ENCODE results near the gene DOK5. TPM values are rescaled to one million over a fixed set of nuclear protein-coding genes. Genes with fewer than 3 reads are reported as not detected.

The DOK5 gene
- total and polyA plus RNA-seq, 5 donors from 2014 or later = 0.11 to 0.36 (median 0.26) TPM; not detected in 2

DNA sequence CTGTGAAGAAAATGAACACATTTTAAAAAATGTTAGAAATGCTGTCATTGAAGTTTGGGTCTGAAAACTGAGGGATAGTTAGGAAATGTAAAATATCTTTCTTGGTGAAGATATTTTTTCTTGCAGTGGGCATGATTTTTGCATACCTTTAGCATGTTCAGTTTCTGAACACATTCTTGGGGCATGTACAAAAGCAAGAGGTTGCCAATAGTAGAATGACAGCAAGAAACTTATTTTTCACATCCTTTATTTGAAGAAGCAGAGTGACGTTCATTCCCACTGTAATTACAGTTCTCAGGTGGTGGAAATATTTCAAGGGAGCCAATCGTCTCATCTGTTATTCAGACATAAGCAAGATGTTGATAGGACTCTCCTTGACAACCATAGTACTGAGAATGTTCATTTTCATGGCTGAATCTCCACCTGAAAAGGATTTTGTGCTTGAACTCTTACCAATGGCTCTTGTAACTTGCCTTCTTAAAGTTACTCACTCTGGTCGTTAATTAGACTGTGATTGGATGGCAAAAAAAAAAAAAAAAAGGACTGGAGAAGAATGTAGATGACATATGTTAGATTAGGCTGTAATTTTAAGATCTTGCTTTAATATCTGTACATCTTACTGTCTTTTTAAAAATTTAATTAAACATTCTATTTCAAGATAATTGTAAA, 74.4 kb downstream of the DOK5 start:
- Mint-ChIP-seq H3K27ac (no peak overlapping the region), H3K36me3 (no peaks in the 10 kb centered on the region), H3K4me1 (no peaks in the 10 kb centered on the region), H3K4me3 (no peak overlapping the region), H3K27me3 (no peaks in the 10 kb centered on the region), H3K9me3 (peaks cover 0 to 5% (median 0%) of the 10 kb centered on the region in 7 donors)
- H3K27ac ChIP-seq (ENCODE audit: insufficient read depth, low read length, poor library complexity, severe bottlenecking) = no peak overlapping the region
- no peaks in the 10 kb centered on the region for H3K36me3 ChIP-seq (ENCODE audit: control insufficient read depth, insufficient read depth, low read length)
- ATAC-seq (ENCODE audit: low read depth in 2 of 2) = no peak
- no peak for DNase-seq
- H3K9me3 ChIP-seq (ENCODE audit: control insufficient read depth in 2 of 2, low read length in 2 of 2) = no peaks in the 10 kb centered on the region
- no peaks in the 10 kb centered on the region for H3K4me1 ChIP-seq (ENCODE audit: control insufficient read depth, insufficient read depth, low read length, poor library complexity, severe bottlenecking)
- H3K4me3 ChIP-seq (ENCODE audit: low read depth, low read length) = no peak overlapping the region
- no peaks in the 10 kb centered on the region for H3K27me3 ChIP-seq (ENCODE audit: control insufficient read depth, insufficient read depth, low read length)

DNA sequence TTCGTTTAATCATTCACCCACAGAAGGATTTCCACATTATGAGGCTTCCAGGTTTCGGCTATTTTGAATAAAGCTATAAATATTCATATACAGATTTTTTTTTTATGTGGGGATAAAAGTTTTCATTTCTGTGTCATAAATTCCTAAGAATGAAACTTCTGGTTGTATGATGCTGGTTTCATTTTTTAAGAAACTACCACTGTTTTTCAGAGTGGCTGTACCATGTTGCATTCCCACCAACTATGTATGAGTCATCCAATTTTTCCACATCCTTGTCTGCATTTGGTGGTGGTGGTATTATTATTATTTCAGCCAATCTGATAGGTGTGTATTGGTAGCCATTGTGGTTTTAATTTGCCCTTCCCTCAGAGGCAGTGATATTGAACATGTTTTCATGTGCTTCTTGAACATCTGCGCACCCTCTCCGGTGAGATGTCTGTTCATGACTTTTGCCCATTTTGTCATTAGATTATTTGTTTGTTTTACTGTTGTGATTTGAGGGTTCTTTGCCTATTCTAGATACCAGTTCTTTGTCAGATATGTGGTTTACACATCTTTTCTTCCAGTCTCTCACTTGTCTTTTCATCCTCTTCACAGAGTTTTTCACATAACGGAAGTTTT, 75.5 kb downstream of the DOK5 start:
- Histone ChIP-seq H3K4me1 (ENCODE audit: control insufficient read depth, insufficient read depth, low read length, poor library complexity, severe bottlenecking) (no peaks in the 10 kb centered on the region), H3K4me3 (ENCODE audit: low read depth, low read length) (no peak overlapping the region), H3K27me3 (ENCODE audit: control insufficient read depth, insufficient read depth, low read length) (no peaks in the 10 kb centered on the region), H3K9me3 (ENCODE audit: control insufficient read depth in 2 of 2, low read length in 2 of 2) (no peaks in the 10 kb centered on the region), H3K36me3 (ENCODE audit: control insufficient read depth, insufficient read depth, low read length) (no peaks in the 10 kb centered on the region), H3K27ac (ENCODE audit: insufficient read depth, low read length, poor library complexity, severe bottlenecking) (no peak overlapping the region)
- H3K36me3 Mint-ChIP-seq = no peaks in the 10 kb centered on the region
- H3K4me1 Mint-ChIP-seq = no peaks in the 10 kb centered on the region
- H3K9me3 Mint-ChIP-seq = peaks cover 0 to 5% (median 0%) of the 10 kb centered on the region in 7 donors
- H3K27ac Mint-ChIP-seq = no peak overlapping the region
- DNase-seq (no peak), ATAC-seq (ENCODE audit: low read depth in 2 of 2) (no peak)
- H3K27me3 Mint-ChIP-seq = peaks cover 4% of the 10 kb centered on the region
- H3K4me3 Mint-ChIP-seq = no peak overlapping the region

- no peaks in the 10 kb centered on the region for H3K4me1 Mint-ChIP-seq
Observed at GRCh38 chr20:54554006-54554405, 78.6 kb downstream of the DOK5 start.

GRCh38 chr20:54555150-54555549, 79.8 kb downstream of the DOK5 start:
- no peak for ATAC-seq (ENCODE audit: low read depth in 2 of 2)

More at GRCh38 chr20:54554006-54554405, 78.6 kb downstream of the DOK5 start:
- DNase-seq (no peak), ATAC-seq (ENCODE audit: low read depth in 2 of 2) (no peak)
- no peaks in the 10 kb centered on the region for H3K36me3 ChIP-seq (ENCODE audit: control insufficient read depth, insufficient read depth, low read length)
- no peak overlapping the region for H3K27ac Mint-ChIP-seq
- peaks cover 4% of the 10 kb centered on the region for H3K27me3 Mint-ChIP-seq
- H3K9me3 ChIP-seq (ENCODE audit: control insufficient read depth in 2 of 2, low read length in 2 of 2) = no peaks in the 10 kb centered on the region
- no peak overlapping the region for H3K27ac ChIP-seq (ENCODE audit: insufficient read depth, low read length, poor library complexity, severe bottlenecking)
- no peak overlapping the region for H3K4me3 ChIP-seq (ENCODE audit: low read depth, low read length)
- H3K4me3 Mint-ChIP-seq = peak overlapping the region in 1 of 4 donors; percentile 54
- H3K4me1 ChIP-seq (ENCODE audit: control insufficient read depth, insufficient read depth, low read length, poor library complexity, severe bottlenecking) = no peaks in the 10 kb centered on the region
- peaks cover 0 to 5% (median 0%) of the 10 kb centered on the region in 7 donors for H3K9me3 Mint-ChIP-seq
- H3K27me3 ChIP-seq (ENCODE audit: control insufficient read depth, insufficient read depth, low read length) = no peaks in the 10 kb centered on the region
- no peaks in the 10 kb centered on the region for H3K36me3 Mint-ChIP-seq

GRCh38 chr20:54556406-54556805, 81.0 kb downstream of the DOK5 start:
- no peaks in the 10 kb centered on the region for H3K4me1 ChIP-seq (ENCODE audit: control insufficient read depth, insufficient read depth, low read length, poor library complexity, severe bottlenecking)
- no peaks in the 10 kb centered on the region for H3K4me1 Mint-ChIP-seq
- H3K4me3 Mint-ChIP-seq = no peak overlapping the region
- H3K9me3 ChIP-seq (ENCODE audit: control insufficient read depth in 2 of 2, low read length in 2 of 2) = no peaks in the 10 kb centered on the region
- no peak overlapping the region for H3K27ac Mint-ChIP-seq
- no peak overlapping the region for H3K4me3 ChIP-seq (ENCODE audit: low read depth, low read length)
- H3K9me3 Mint-ChIP-seq = peaks cover 0 to 5% (median 0%) of the 10 kb centered on the region in 7 donors
- no peaks in the 10 kb centered on the region for H3K27me3 ChIP-seq (ENCODE audit: control insufficient read depth, insufficient read depth, low read length)
- no peak for DNase-seq
- H3K36me3 Mint-ChIP-seq = no peaks in the 10 kb centered on the region
- H3K36me3 ChIP-seq (ENCODE audit: control insufficient read depth, insufficient read depth, low read length) = no peaks in the 10 kb centered on the region
- no peak for ATAC-seq (ENCODE audit: low read depth in 2 of 2)
- H3K27ac ChIP-seq (ENCODE audit: insufficient read depth, low read length, poor library complexity, severe bottlenecking) = no peak overlapping the region
- peaks cover 4% of the 10 kb centered on the region for H3K27me3 Mint-ChIP-seq

More at GRCh38 chr20:54555150-54555549, 79.8 kb downstream of the DOK5 start:
- Histone ChIP-seq H3K4me3 (ENCODE audit: low read depth, low read length) (no peak overlapping the region), H3K4me1 (ENCODE audit: control insufficient read depth, insufficient read depth, low read length, poor library complexity, severe bottlenecking) (no peaks in the 10 kb centered on the region), H3K27ac (ENCODE audit: insufficient read depth, low read length, poor library complexity, severe bottlenecking) (no peak overlapping the region), H3K36me3 (ENCODE audit: control insufficient read depth, insufficient read depth, low read length) (no peaks in the 10 kb centered on the region), H3K9me3 (ENCODE audit: control insufficient read depth in 2 of 2, low read length in 2 of 2) (no peaks in the 10 kb centered on the region), H3K27me3 (ENCODE audit: control insufficient read depth, insufficient read depth, low read length) (no peaks in the 10 kb centered on the region)
- no peak for DNase-seq
- no peaks in the 10 kb centered on the region for H3K36me3 Mint-ChIP-seq
- H3K9me3 Mint-ChIP-seq = peaks cover 0 to 5% (median 0%) of the 10 kb centered on the region in 7 donors
- no peaks in the 10 kb centered on the region for H3K4me1 Mint-ChIP-seq
- H3K27me3 Mint-ChIP-seq = peaks cover 4% of the 10 kb centered on the region
- no peak overlapping the region for H3K27ac Mint-ChIP-seq
- H3K4me3 Mint-ChIP-seq = no peak overlapping the region

DNA sequence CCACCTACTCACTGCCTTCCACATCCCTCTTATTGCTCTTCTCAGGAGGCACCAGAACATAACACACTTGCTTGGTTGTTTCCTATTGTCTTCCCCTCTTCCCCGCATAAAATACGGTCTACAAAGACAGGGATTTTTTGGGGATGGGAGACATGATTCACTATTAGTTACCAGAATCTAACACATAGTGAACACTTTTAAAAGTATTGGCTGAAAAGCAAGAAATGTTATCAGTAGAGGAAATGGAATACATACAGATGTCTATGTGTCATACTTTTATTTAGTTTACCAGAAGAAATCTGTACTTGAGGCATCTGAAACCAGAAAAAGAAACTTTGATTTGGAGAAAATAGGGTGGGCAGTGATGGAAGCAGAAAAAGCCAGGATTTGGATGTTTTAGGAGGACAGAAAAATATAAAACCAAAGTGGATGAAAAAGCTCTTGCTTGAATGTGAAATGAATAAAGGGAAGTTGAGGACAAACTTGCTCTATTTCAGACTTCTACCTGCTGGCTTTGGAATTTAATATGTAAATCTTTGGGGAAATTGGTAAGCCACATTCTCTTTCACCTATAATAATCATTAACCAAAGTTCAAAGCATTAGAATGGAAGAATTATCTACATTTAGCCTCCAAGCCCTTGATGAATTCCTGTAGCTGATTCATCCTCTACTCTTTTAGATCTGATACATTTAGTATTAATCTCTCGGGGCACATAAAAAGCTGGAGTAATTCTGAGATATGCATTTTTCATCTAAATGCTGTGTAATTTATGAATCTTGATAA, 82.6 kb downstream of the DOK5 start:
- Mint-ChIP-seq H3K36me3 (no peaks in the 10 kb centered on the region), H3K27me3 (peaks cover 4% of the 10 kb centered on the region), H3K4me3 (no peak overlapping the region), H3K4me1 (no peaks in the 10 kb centered on the region), H3K9me3 (peaks cover 0 to 5% (median 0%) of the 10 kb centered on the region in 7 donors), H3K27ac (no peak overlapping the region)
- no peak overlapping the region for H3K4me3 ChIP-seq (ENCODE audit: low read depth, low read length)
- no peak overlapping the region for H3K27ac ChIP-seq (ENCODE audit: insufficient read depth, low read length, poor library complexity, severe bottlenecking)
- ATAC-seq (ENCODE audit: low read depth in 2 of 2) = no peak
- no peaks in the 10 kb centered on the region for H3K27me3 ChIP-seq (ENCODE audit: control insufficient read depth, insufficient read depth, low read length)
- DNase-seq = no peak
- no peaks in the 10 kb centered on the region for H3K9me3 ChIP-seq (ENCODE audit: control insufficient read depth in 2 of 2, low read length in 2 of 2)
- no peaks in the 10 kb centered on the region for H3K36me3 ChIP-seq (ENCODE audit: control insufficient read depth, insufficient read depth, low read length)
- H3K4me1 ChIP-seq (ENCODE audit: control insufficient read depth, insufficient read depth, low read length, poor library complexity, severe bottlenecking) = no peaks in the 10 kb centered on the region

DNA sequence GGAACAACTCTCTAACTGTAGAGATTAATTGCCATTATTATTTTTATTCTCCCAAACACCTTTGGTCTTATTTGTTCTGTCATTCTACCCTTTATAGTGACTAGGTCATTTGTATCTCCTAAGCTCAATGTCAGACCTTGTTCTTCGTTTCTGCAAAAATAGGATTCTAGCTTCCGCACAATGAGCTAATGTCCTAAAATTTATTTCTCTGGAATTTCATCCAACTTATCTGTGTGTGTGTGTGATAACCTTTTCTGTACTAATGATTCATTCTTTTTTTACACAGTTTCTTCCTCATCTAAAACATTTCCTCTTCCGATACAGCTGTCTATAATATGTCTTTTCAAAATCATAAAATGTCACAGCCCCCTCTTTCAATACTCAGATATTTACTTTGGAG, 84.5 kb downstream of the DOK5 start:
- Histone ChIP-seq H3K4me1 (ENCODE audit: control insufficient read depth, insufficient read depth, low read length, poor library complexity, severe bottlenecking) (no peaks in the 10 kb centered on the region), H3K36me3 (ENCODE audit: control insufficient read depth, insufficient read depth, low read length) (no peaks in the 10 kb centered on the region), H3K27me3 (ENCODE audit: control insufficient read depth, insufficient read depth, low read length) (no peaks in the 10 kb centered on the region), H3K4me3 (ENCODE audit: low read depth, low read length) (no peak overlapping the region), H3K9me3 (ENCODE audit: control insufficient read depth in 2 of 2, low read length in 2 of 2) (no peaks in the 10 kb centered on the region), H3K27ac (ENCODE audit: insufficient read depth, low read length, poor library complexity, severe bottlenecking) (no peak overlapping the region)
- H3K36me3 Mint-ChIP-seq = no peaks in the 10 kb centered on the region
- DNase-seq (no peak), ATAC-seq (ENCODE audit: low read depth in 2 of 2) (no peak)
- H3K4me3 Mint-ChIP-seq = no peak overlapping the region
- peaks cover 0 to 4% (median 0%) of the 10 kb centered on the region in 7 donors for H3K9me3 Mint-ChIP-seq
- H3K27me3 Mint-ChIP-seq = peaks cover 4% of the 10 kb centered on the region
- no peaks in the 10 kb centered on the region for H3K4me1 Mint-ChIP-seq
- no peak overlapping the region for H3K27ac Mint-ChIP-seq

Measured in CD4-positive, CD25-positive, alpha-beta regulatory T cell (primary cell).